Bronchial epithelial cell (primary cell): ENCODE results near the gene RASGEF1B. TPM values are rescaled to one million over a fixed set of nuclear protein-coding genes. Genes with fewer than 3 reads are reported as not detected.

Source experiments
- DNase-seq: peaks from one replicate; pipeline ENCODE4 v3.0.0-alpha.2; 2010; ENCODE audit warnings: low read depth
- FAIRE-seq: peaks from 2 replicates; lab custom pipeline; 2011; peaks lifted over from hg19 to GRCh38; lab: Jason Lieb, UNC
- H3K27me3 ChIP-seq: 2 replicates; pipeline ENCODE4 v1.5.1; 2011; ENCODE audit warnings: low read length; ENCODE audit not compliant: control insufficient read depth, insufficient read depth
- H3K36me3 ChIP-seq: 2 replicates; pipeline ENCODE4 v1.5.1; 2011; ENCODE audit warnings: low read length; ENCODE audit not compliant: control insufficient read depth, insufficient read depth
- H3K4me3 ChIP-seq: 2 replicates; pipeline ENCODE4 v1.5.1; 2011; ENCODE audit warnings: mild to moderate bottlenecking, low read depth, low read length, control low read depth
- CTCF ChIP-seq: IDR thresholded peaks from 2 replicates; pipeline ENCODE4 v1.5.1; 2011; ENCODE audit warnings: mild to moderate bottlenecking, moderate library complexity, low read length, control low read depth, inconsistent platforms; ENCODE audit not compliant: insufficient read depth, severe bottlenecking
- total RNA-seq: library from RNA; depleted of rRNA; stranded (reverse); fragments of >200 nt; gene quantifications from 2 replicates; pipeline ENCODE4 v1.2.1, GENCODE V29; 2014

RASGEF1B gene
- total RNA-seq, 1 donor from 2014 or later: 2.6 TPM

- no peaks in the 10 kb centered on the region for H3K36me3 ChIP-seq
- no peak for TF ChIP-seq CTCF
- no peaks in the 10 kb centered on the region for H3K27me3 ChIP-seq
- H3K4me3 ChIP-seq: no peak overlapping the region
- FAIRE-seq (no peak), DNase-seq (peak; percentile 70)
Measured at GRCh38 chr4:81432825-81433224, 38.9 kb downstream of the RASGEF1B start.

GRCh38 chr4:81431971-81432370, 39.7 kb downstream of the RASGEF1B start:
- FAIRE-seq (no peak), DNase-seq (no peak)
- Histone ChIP-seq H3K36me3 (no peaks in the 10 kb centered on the region), H3K27me3 (no peaks in the 10 kb centered on the region), H3K4me3 (no peak overlapping the region)
- no peak for TF ChIP-seq CTCF

GRCh38 chr4:81429607-81430006, 42.1 kb downstream of the RASGEF1B start:
- no peak for TF ChIP-seq CTCF
- no peak overlapping the region for H3K4me3 ChIP-seq
- no peak for FAIRE-seq
- DNase-seq: no peak
- H3K27me3 ChIP-seq: no peaks in the 10 kb centered on the region
- H3K36me3 ChIP-seq: no peaks in the 10 kb centered on the region

GRCh38 chr4:81429031-81429430, 42.7 kb downstream of the RASGEF1B start:
- no peak for FAIRE-seq
- Histone ChIP-seq H3K36me3 (no peaks in the 10 kb centered on the region), H3K27me3 (no peaks in the 10 kb centered on the region), H3K4me3 (no peak overlapping the region)
- DNase-seq: no peak
- no peak for TF ChIP-seq CTCF

- no peaks in the 10 kb centered on the region for H3K27me3 ChIP-seq
- H3K36me3 ChIP-seq: no peaks in the 10 kb centered on the region
Measured at GRCh38 chr4:81428002-81428401, 43.7 kb downstream of the RASGEF1B start.

More at GRCh38 chr4:81428002-81428401, 43.7 kb downstream of the RASGEF1B start:
- no peak overlapping the region for H3K4me3 ChIP-seq
- no peak for TF ChIP-seq CTCF
- no peak for DNase-seq
- FAIRE-seq: no peak
